Stimulated activated CD4-positive, alpha-beta T cell treated with anti-CD3 and anti-CD28 coated beads, Interleukin-15, amount 100 ng/mL, for 1 hour (primary cell): ENCODE measurements around the gene PTPRF.
"Not testable (repeated sequence)": the region's sequence is repeated elsewhere in the genome, so short reads cannot be mapped to it uniquely, and the experiment has no call there.

Experiments used
- DNase-seq, 2 donors: peaks; one replicate each; pipeline ENCODE4 v3.0.0-alpha.2; 2020; ENCODE audit warnings: low read depth in 1 of 2, low spot score in 1 of 2

The PTPRF gene

GRCh38 chr1:43530483-43531106 is at the start of gene PTPRF:
Gene PTPRF (plus strand): TSS chr1:43530883. CDS start chr1:43545076, 14,193 bp downstream.
- no peak for DNase-seq

DNA sequence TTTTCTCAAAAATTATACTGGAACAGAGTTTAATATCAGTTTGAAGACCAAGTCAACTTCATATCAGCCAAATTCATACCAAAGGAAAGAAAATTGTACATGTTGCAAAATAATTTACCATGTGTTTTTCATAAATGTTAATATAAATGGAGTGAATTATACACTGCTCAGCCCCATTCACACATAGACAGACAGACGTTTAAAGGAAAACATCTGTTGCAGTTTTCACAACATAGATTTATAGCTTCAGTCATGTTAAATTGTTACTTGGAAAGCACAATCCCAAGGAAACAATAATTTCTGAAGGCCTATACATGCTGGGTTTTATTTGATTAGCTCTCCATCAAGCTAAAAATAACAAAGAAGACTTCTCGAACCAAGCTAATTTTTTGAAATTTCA is 49.2 kb upstream of the PTPRF start:
- DNase-seq: no peak

GRCh38 chr1:43482215-43482614 is 48.5 kb upstream of the PTPRF start:
- DNase-seq: no peak

DNA sequence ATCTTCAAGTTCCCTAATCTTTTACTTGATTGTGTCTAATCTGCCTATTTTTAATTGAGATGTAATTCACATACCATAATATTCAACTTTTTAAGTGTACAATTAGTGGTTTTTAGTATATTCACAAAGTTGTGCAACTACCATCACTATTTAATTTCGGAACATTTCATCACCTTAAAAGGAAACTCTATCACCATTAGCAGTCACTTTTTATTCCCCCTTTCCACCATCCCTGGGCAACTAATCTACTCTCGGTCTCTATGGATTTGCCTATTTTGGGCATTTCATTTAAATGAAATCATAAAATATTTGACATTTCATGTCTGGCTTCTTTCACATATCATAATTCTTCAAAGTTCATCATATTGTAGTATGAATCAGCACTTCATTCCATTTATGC is 46.3 kb upstream of the PTPRF start:
- DNase-seq: no peak

DNA sequence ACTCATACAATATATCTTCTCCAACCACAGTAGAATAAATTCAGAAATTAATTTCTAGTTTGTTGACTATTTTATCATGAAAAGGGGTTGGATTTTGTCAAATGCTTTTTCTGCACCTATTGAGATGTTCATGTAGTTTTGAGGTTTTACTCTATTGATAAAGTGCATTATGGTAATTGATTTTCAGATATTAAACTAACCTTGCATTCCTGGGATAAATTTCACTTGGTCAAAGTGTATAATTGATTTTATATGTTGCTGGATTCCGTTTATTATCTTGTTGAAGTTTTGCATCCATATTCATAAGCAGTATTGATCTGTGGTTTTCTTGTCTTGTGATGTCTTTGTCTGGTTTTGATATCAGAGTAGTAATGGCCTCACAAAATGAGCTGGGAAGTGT is 42.5 kb upstream of the PTPRF start:
- DNase-seq: no peak

DNA sequence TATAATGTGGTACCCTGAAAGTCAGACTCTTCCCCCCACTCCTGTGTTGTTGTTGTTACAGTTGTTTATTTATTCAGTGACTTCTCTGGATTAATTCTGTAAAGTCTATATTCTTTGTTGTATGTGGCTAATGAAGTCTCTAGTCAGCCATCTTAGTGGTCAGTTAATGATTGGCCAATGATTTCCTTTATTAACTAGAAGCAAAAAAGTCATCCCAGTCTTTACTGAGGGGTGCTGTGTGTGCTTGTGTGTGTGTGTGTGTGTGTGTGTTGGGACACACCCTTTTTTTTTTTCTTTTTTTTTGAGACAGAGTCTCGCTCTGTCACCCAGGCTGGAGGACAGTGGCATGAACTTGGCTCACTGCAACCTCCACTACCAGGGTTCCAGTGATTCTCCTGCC is 39.6 kb upstream of the PTPRF start:
- no peak for DNase-seq

DNA sequence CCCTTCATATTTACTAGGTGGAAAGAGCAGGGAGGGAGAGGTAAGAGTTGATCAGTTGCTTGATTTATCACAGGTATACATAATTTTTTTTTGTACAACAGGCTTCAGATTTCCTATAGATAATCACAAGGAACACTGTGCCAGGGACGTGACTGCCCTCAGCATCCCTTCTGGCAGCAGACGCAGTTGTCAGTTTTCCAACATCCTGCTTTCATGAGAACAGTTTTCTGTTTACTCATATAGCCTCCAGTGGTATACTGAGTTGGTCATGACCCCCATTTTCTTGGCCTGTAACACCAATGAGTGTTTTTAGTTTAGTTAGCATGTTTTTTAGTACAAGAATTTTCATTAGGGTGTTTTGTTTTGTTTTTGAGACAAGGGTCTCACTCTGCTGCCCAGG is 37.9 kb upstream of the PTPRF start:
- no peak for DNase-seq

DNA sequence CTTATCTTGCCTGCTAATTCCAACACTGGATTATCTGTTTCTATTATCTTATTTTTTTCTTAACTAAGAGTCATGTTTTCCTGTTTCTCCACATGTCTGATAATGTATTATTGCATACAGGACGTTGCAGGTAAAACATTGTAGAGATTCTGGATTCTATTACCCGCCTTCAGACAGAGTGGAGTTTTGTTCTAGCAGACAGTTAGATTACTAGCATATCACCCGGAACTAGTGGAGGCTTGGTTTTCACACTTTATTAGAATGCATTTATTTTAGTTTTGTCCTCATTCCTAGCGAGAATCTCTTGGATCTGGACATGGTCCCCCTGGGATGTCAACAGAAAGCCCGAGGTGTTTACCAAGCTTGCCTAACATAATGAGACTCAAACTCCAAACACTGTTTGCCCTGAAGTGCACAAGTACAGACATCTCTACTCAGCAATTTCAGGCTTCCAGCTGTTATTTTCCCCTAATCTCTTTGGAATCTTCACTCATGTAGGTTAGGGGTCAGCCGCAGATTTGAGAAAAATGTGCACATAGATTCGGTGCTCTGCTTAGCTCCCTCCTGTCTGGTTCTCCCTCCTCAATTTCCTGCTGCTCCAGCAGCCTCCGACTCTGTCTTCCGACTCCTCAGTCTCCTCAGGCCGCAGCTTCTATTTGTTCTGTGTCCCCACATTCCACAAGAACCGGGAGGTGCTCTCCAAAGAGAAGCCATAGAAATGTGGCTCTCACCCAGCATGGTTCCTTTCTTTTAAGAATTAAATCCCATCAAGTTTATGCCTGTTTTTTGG is 36.8 kb upstream of the PTPRF start:
- DNase-seq: no peak

DNA sequence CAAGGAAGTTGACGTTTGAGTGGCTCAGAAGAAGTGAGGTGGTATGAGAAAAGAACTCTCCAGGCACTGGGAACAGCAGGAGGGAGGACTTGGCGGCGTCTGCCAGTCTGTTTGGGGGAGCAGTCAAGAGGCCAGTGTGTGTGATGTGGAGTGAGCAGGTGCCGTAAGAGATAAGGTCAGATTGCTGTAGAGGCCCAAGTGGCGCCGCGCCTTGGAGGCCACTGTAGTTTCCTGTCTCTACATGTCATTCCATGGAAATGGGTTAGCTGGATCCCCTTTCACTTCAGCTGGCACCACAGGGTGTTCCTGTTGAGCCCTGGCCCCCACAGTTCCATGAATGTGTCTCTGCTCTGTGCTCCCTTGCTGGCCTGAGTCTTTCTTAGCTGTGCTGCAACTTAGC is 35.5 kb upstream of the PTPRF start:
- DNase-seq: no peak

GRCh38 chr1:43499898-43500297 is 30.8 kb upstream of the PTPRF start:
- DNase-seq: no peak

GRCh38 chr1:43501806-43502205 is 28.9 kb upstream of the PTPRF start:
- not testable (repeated sequence) for DNase-seq

- no peak for DNase-seq
Measured at GRCh38 chr1:43503534-43503933, 27.1 kb upstream of the PTPRF start.

GRCh38 chr1:43505077-43505780 is 25.5 kb upstream of the PTPRF start:
- no peak for DNase-seq

DNA sequence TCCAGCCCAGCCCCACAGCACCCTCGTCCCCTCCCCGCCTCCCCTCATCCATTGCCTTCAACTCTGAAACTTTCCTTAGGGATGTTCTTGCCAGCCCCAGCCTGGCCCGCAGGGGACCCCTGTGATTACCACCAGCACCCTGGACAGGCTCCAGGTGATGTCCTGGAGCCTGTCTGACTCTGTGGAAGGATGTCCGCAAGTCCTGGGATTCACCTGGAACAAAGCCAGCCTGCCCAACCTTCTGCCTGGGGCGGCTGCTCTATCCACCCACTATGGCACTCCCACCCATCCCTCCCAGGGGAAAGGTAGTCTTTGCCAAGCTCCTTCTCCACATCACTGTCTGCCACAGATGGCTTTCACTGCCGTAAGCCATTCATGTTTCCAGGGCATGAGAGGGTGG is 24.4 kb upstream of the PTPRF start:
- DNase-seq: no peak

GRCh38 chr1:43507296-43508295 is 23.1 kb upstream of the PTPRF start:
- no peak for DNase-seq

GRCh38 chr1:43509007-43509739 is 21.5 kb upstream of the PTPRF start:
- DNase-seq: no peak

DNA sequence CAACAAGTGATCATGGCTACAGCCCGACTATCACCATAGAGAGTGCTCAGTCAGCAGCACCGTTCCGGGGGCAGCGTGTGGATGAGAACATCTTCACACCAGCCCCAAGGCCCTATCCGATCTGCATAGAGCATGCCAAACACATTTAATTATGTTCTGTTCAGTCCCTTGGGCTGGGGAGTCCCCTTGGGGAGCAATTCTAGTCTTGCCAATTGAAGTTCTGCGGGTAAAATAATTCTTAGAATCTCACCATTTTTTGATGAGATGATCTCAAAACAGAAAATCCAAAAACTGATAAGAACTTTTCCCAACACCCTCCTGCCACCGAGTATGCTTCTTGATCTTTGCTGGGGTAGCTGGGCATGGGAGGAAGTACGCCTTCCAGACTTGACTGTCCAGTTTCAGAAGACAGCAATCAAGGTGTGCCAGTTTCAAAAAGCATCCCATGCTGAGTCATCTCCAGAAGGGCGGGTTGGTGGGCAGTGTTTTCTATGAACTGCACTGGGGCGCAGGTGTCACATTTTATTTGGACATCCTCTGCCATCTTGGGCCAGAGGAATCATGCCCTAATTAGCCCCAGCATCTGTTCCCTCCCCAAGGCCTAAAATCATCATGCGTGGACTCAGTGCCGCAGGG is 20.8 kb upstream of the PTPRF start:
- DNase-seq: no peak

GRCh38 chr1:43510621-43511020 is 20.1 kb upstream of the PTPRF start:
- no peak for DNase-seq

DNA sequence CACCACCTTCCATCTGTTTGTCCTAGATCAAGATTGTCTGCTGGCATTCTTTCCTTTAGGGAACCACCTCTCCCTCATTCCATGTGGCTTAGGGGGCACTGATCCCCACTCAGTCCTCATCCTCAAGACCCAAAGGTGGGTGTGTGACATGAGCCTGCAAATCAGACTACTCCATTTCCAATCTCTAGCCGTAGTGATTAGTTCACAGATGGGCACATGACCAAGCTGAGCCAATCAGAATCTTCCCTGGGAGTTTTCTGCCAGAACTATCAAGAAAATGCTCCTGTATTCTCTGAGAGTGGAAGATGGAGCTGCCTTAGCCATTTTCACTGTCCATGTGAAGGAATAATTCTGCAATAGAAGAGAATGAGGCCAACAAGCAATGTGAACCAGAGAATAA is 19.3 kb upstream of the PTPRF start:
- no peak for DNase-seq

DNA sequence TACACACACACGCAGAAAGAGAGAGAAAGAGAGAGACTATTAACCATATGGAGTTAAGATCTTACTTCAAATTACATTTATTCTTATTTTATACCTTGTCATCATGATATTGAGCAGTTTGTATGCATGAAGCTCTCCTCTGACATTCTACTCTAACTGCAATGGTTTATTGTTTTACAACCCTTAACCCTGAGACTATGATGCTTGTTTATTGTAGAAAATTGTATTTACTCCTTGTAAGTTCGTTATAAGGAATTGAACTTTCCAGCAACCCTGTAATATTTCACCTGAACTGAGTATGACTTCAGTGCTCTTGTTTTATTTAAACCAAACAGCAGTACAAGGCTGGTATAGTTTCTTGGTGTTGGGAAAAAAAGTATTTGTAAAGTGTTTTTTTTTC is 18.6 kb upstream of the PTPRF start:
- no peak for DNase-seq
